MCF 10A (cell line): ENCODE data around the gene CPA3. TPM values are rescaled to one million over a fixed set of nuclear protein-coding genes. Genes with fewer than 3 reads are reported as not detected.

Source experiments
- BruUV-seq: library from RNA; stranded (reverse); fragments of 400-500 nt; replicated peaks from 2 replicates; lab custom pipeline; 2021; lab: Mats Ljungman, UMichigan
- CTCF ChIA-PET: fragments of 300-600 bp; sonication (Branson Sonifier 250); formaldehyde crosslinking; extraction: SDS; loops from one replicate; lab custom pipeline; 2021; ENCODE audit warnings: antibody characterized with exemption, inconsistent platforms; lab: Yijun Ruan, JAX
- POLR2A ChIA-PET: fragments of 300-600, 350-650 bp; sonication (Branson Sonifier 250); formaldehyde crosslinking; extraction: SDS; loops from one replicate; lab custom pipeline; 2020; ENCODE audit warnings: antibody characterized with exemption, inconsistent platforms; lab: Yijun Ruan, JAX
- DNase-seq: peaks from one replicate; pipeline ENCODE4 v3.0.0-alpha.2; 2018; ENCODE audit not compliant: unreplicated experiment
- H3K27ac Mint-ChIP-seq: one replicate; pipeline ENCODE4 v1.8.0; 2022; ENCODE audit warnings: mild to moderate bottlenecking, low read depth, mixed read lengths; ENCODE audit not compliant: unreplicated experiment
- H3K27me3 Mint-ChIP-seq: one replicate; pipeline ENCODE4 v1.8.0; 2022; ENCODE audit warnings: mixed read lengths; ENCODE audit not compliant: insufficient read depth, unreplicated experiment
- H3K36me3 Mint-ChIP-seq: one replicate; pipeline ENCODE4 v1.8.0; 2022; ENCODE audit warnings: mild to moderate bottlenecking, moderate library complexity, mixed read lengths; ENCODE audit not compliant: insufficient read depth, unreplicated experiment
- H3K4me1 Mint-ChIP-seq: one replicate; pipeline ENCODE4 v1.8.0; 2022; ENCODE audit warnings: mixed read lengths; ENCODE audit not compliant: insufficient read depth, unreplicated experiment
- H3K4me3 Mint-ChIP-seq: one replicate; pipeline ENCODE4 v1.8.0; 2022; ENCODE audit warnings: mild to moderate bottlenecking, moderate library complexity, mixed read lengths; ENCODE audit not compliant: unreplicated experiment
- H3K9me3 Mint-ChIP-seq: one replicate; pipeline ENCODE4 v1.8.0; 2022; ENCODE audit warnings: mixed read lengths; ENCODE audit not compliant: unreplicated experiment
- intact Hi-C: fragments of 100-400 bp; cut with micrococcal nuclease; formaldehyde crosslinking; loops from 2 replicates; pipeline ENCODE4 v1.14.1; 2022
- total RNA-seq: library from RNA; stranded (reverse); gene quantifications from 2 replicates; pipeline ENCODE4 v1.2.3, GENCODE V29; 2022
- TF ChIP-seq, protein P1 (sequence below): fragments of 200-600 bp; IDR thresholded peaks from one replicate; pipeline ENCODE4 v1.8.0; 2022; ENCODE audit warnings: antibody characterized with exemption, mild to moderate bottlenecking; ENCODE audit not compliant: unreplicated experiment

CPA3 gene
- total RNA-seq, 1 experiment from 2014 or later = not detected

DNA sequence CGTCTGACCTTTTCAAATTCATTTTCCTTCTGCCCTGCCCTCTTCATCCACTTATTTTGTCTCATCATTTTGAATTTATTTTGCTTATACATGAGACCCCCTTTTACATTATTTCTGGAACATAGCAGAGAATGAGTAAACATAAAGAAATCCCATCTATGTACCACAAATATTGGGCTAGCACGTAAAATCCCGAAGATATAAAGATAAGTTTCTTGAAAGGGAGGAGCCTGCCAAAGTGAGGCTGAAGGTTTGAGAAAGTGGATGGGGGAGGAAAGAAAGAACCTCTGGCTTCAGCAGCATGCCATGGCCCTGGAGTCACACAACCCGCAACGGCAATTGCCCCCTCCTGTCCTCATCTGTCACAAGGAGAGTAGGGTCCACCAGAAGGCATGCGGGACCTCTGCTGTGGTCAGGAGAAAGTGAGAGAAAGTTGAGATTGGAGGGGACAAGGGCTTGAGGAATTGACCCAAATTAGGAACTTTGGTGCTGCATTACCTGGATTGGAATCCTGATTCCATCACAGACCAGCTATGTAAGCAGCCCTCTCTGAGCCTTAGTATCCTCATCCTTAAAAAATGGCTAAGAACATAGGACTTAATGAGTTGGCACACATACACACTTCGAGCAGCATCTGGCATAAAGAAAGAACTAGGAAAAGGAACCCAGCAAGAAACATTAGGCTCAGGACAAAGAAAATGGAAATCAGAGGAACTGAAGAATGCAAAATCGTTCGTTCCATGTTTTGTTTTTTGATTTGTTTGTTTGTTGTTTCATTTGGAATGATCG is 72.6 kb downstream of the CPA3 start:
- Mint-ChIP-seq H3K4me1 (no peaks in the 10 kb centered on the region), H3K27ac (no peak overlapping the region), H3K4me3 (no peak overlapping the region), H3K9me3 (no peaks in the 10 kb centered on the region), H3K27me3 (peaks cover 95% of the 10 kb centered on the region), H3K36me3 (no peaks in the 10 kb centered on the region)
- DNase-seq = no peak
- BruUV-seq = no TSS peak
- intact Hi-C loops = no loop called here
- TF ChIP-seq, protein P1, sequence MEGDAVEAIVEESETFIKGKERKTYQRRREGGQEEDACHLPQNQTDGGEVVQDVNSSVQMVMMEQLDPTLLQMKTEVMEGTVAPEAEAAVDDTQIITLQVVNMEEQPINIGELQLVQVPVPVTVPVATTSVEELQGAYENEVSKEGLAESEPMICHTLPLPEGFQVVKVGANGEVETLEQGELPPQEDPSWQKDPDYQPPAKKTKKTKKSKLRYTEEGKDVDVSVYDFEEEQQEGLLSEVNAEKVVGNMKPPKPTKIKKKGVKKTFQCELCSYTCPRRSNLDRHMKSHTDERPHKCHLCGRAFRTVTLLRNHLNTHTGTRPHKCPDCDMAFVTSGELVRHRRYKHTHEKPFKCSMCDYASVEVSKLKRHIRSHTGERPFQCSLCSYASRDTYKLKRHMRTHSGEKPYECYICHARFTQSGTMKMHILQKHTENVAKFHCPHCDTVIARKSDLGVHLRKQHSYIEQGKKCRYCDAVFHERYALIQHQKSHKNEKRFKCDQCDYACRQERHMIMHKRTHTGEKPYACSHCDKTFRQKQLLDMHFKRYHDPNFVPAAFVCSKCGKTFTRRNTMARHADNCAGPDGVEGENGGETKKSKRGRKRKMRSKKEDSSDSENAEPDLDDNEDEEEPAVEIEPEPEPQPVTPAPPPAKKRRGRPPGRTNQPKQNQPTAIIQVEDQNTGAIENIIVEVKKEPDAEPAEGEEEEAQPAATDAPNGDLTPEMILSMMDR = no peak
- CTCF ChIA-PET = no interaction called here
- POLR2A ChIA-PET = no interaction called here

DNA sequence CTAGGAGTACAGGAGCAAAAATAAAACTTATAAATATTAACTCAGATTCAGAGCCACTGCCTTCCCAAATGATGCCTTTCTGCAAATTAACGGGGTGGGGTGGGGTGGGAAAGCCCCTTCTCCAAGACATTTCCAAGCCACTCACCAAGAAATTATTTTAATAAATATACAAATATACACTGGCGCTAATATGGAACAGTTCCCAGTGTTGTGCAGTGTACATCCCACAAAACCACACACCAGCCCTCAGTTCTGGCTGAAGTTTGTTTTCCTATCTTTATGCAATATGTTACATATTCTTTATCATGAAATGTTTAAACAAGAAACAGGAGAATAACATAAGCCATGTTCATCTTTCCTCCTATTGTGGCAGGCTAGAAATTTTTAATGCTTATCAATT is 73.2 kb downstream of the CPA3 start:
- POLR2A ChIA-PET = no interaction called here
- H3K4me1 Mint-ChIP-seq = no peaks in the 10 kb centered on the region
- H3K9me3 Mint-ChIP-seq = no peaks in the 10 kb centered on the region
- no peak overlapping the region for H3K4me3 Mint-ChIP-seq
- H3K27ac Mint-ChIP-seq = no peak overlapping the region
- intact Hi-C loops = no loop called here
- no peaks in the 10 kb centered on the region for H3K36me3 Mint-ChIP-seq
- CTCF ChIA-PET = no interaction called here
- peaks cover 90% of the 10 kb centered on the region for H3K27me3 Mint-ChIP-seq
- no peak for DNase-seq
- BruUV-seq = no TSS peak
- TF ChIP-seq, protein P1 = no peak

DNA sequence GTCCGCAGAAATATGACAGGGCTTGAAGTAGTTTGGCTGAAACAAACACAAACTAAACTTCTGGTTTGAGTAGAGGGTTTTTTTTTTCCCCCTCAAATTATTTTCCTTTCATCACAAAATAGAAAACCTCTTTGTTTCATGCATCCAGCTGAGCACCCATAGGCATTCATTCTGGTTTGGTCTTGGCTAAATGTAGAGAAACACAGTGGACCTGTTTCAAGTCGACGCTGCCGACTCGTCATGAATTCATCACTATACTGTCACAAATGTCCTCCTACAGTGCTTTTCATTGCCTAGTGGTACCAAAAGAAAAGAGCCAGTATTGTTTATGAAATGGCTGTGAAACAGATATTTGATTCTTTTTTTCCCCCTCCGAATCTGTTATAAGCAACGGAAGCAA is 73.8 kb downstream of the CPA3 start:
- peaks cover 84% of the 10 kb centered on the region for H3K27me3 Mint-ChIP-seq
- no peaks in the 10 kb centered on the region for H3K4me1 Mint-ChIP-seq
- no peaks in the 10 kb centered on the region for H3K9me3 Mint-ChIP-seq
- TF ChIP-seq, protein P1 = no peak
- no peaks in the 10 kb centered on the region for H3K36me3 Mint-ChIP-seq
- intact Hi-C loops = no loop called here
- BruUV-seq = no TSS peak
- POLR2A ChIA-PET = no interaction called here
- H3K4me3 Mint-ChIP-seq = no peak overlapping the region
- no peak for DNase-seq
- H3K27ac Mint-ChIP-seq = no peak overlapping the region
- CTCF ChIA-PET = no interaction called here

DNA sequence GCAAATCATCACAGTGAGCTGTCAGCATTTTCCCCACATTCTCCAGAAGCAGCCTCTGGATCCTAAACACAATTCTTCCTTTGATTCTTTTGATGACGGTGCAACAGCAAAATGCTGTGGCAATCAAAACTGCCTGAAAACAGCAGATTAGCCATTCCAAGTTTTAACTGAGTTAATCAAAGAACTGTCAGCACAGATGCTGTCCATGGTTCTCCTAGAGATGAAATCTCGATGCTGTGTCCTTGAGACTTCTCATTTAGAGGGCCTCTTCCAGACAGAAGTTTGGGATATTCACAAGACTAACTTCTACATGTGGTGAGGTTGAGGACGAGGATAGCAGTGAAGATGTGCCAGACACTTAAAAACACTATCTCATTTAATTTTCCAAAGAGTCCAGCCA is 75.9 kb downstream of the CPA3 start:
- CTCF ChIA-PET = interaction anchor here (1.4 to 10.7 kb wide), 3 partner anchors 21 to 560 kb away, joined by 4 to 296 read pairs (median 58); partner anchors contain the start of gene CPA3
- TF ChIP-seq, protein P1 = no peak
- no peaks in the 10 kb centered on the region for H3K36me3 Mint-ChIP-seq

More for the DNA sequence above, 75.9 kb downstream of the CPA3 start:
- Mint-ChIP-seq H3K27me3 (peaks cover 76% of the 10 kb centered on the region), H3K4me1 (no peaks in the 10 kb centered on the region), H3K27ac (no peak overlapping the region), H3K4me3 (no peak overlapping the region), H3K9me3 (no peaks in the 10 kb centered on the region)
- intact Hi-C loops = loop anchor here (10.0 kb wide), 1 partner anchor 636 kb away; no protein-coding TSS in a partner anchor
- BruUV-seq = no TSS peak
- POLR2A ChIA-PET = no interaction called here
- no peak for DNase-seq
